ENCODE data around the gene TIAM2.

DNA sequence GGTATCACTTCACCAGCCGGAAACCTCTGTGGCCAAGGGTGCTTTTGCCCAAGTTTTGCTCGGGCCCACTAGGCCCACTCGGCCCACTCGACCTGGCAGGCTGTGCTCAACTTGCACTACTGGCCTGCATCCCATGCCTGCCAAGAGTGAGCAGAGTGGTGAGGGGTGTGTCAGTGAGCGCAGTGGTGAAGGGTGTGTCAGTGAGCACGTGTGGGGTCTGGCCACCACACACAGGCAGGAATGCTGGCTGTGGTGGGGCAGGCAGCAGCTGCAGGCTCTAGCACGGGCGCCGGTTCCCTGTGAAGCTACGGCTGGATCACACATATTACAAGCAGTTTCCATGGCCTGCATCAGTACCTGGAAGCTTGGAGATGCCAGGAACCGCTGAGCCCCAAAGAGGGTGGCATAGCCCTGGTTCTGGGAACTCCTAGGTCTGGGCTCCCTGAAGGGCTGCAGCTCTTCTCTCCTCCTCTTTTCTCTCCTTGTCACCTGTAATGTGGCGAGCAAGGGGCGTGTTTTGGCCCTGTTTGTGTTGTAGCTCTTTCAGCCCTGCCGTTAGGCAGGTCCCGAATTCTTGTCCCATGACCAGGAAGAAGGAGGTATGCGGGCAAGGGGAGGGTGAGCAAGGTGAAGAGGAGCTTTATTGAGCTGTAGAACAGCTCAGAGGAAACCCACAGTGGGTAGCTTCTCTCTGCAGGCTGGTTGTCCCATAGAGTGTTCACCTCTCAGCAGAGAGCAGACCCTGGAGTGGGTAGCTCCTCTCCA lies 217.7 kb downstream of the TIAM2 start:
- TF ChIP-seq POLR2AphosphoS5 (IDR thresholded peaks at IDR 0.05; ENCODE audit: low read depth), result no peak
- TF ChIP-seq, protein P1, sequence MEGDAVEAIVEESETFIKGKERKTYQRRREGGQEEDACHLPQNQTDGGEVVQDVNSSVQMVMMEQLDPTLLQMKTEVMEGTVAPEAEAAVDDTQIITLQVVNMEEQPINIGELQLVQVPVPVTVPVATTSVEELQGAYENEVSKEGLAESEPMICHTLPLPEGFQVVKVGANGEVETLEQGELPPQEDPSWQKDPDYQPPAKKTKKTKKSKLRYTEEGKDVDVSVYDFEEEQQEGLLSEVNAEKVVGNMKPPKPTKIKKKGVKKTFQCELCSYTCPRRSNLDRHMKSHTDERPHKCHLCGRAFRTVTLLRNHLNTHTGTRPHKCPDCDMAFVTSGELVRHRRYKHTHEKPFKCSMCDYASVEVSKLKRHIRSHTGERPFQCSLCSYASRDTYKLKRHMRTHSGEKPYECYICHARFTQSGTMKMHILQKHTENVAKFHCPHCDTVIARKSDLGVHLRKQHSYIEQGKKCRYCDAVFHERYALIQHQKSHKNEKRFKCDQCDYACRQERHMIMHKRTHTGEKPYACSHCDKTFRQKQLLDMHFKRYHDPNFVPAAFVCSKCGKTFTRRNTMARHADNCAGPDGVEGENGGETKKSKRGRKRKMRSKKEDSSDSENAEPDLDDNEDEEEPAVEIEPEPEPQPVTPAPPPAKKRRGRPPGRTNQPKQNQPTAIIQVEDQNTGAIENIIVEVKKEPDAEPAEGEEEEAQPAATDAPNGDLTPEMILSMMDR (IDR thresholded peaks at IDR 0.05; ENCODE audit: insufficient read depth, low read length), result no peak
- TF ChIP-seq REST (IDR thresholded peaks at IDR 0.05; ENCODE audit: insufficient replicate concordance, low read depth), result no peak
